Measurements from ENCODE around the gene APMAP.

Gene APMAP

DNA sequence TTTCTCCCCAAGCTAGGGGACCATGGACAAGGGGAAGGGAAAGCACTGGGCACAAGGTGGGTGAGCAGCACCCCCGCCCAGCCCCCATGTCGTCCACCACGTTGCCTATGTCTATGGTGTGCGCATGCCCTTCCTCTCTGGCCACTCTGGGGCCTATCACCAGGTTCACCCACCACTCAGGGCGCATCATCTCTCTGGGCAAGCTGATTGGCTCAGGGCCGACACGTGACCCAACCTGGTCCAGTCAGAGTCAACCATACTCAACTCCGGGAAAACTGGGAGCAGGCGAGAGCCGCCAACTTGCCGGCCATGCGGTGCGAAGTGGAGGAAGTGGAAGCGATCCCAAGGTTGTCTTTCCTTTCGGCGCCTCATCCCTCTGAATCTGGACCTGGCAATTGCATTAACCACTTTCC, 39.5 kb upstream of the APMAP start:
- Mint-ChIP-seq H3K4me1 (peaks cover 29 to 51% of the 10 kb centered on the region in 2 donors), H3K9me3 (no peaks in the 10 kb centered on the region), H3K27ac (no peak overlapping the region), H3K36me3 (peaks cover 9 to 21% of the 10 kb centered on the region in 2 donors), H3K27me3 (no peaks in the 10 kb centered on the region), H3K4me3 (no peak overlapping the region)
- DNase-seq (no peak), ATAC-seq (replicated peaks) (no peak)

DNA sequence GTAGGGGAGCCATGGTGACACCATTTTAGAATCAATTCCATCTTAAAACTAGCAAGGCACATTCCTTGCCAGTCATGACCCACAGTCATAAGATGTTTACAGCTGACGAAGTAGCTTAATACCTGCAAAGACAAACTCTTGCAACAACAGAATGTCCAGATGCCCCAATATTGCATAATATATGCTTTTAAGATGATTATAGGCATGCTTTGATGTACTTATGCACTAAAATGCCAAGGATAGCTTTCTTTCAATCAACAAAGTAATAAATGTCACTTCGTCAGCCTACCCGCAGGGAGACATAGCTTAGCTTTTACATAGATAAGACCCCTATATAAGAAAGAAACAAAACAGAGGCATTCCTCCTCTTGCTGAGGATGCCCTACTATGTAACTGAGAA, 38.7 kb upstream of the APMAP start:
- no peak overlapping the region for H3K27ac Mint-ChIP-seq
- H3K9me3 Mint-ChIP-seq, result no peaks in the 10 kb centered on the region
- no peaks in the 10 kb centered on the region for H3K27me3 Mint-ChIP-seq
- peaks cover 9 to 21% of the 10 kb centered on the region in 2 donors for H3K36me3 Mint-ChIP-seq
- DNase-seq (no peak), ATAC-seq (replicated peaks) (no peak)
- no peak overlapping the region for H3K4me3 Mint-ChIP-seq
- peaks cover 24 to 51% of the 10 kb centered on the region in 2 donors for H3K4me1 Mint-ChIP-seq

DNA sequence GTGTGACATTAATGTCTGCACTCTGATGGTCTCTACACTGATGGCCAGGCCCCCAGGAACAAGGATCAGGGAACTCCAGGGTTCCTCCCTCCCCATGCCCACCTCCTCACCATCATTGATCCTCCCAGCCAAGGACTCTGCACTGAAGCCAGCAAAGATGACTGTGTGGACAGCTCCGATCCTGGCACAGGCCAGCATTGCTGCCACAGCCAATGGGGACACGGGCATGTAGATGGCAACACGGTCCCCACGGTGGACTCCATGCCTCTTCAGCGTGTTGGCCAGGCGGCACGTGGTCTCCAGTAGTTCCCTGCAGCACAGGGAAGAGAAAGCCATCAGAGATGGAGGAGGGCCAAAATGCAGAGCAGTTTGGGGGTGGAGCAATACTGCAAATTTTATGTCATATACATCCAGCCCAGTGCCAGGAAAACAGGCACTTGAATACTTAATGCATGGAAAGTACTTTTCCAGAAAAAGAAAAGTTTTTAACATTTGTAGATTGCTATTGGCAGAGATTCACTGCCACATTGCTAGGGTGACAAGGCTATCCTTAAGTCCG, 38.2 kb upstream of the APMAP start:
- Mint-ChIP-seq H3K27ac (no peak overlapping the region), H3K4me1 (peaks cover 19 to 46% of the 10 kb centered on the region in 2 donors), H3K9me3 (no peaks in the 10 kb centered on the region), H3K27me3 (no peaks in the 10 kb centered on the region), H3K4me3 (no peak overlapping the region), H3K36me3 (peaks cover 9 to 21% of the 10 kb centered on the region in 2 donors)
- ATAC-seq (replicated peaks), result no peak
- DNase-seq, result no peak

DNA sequence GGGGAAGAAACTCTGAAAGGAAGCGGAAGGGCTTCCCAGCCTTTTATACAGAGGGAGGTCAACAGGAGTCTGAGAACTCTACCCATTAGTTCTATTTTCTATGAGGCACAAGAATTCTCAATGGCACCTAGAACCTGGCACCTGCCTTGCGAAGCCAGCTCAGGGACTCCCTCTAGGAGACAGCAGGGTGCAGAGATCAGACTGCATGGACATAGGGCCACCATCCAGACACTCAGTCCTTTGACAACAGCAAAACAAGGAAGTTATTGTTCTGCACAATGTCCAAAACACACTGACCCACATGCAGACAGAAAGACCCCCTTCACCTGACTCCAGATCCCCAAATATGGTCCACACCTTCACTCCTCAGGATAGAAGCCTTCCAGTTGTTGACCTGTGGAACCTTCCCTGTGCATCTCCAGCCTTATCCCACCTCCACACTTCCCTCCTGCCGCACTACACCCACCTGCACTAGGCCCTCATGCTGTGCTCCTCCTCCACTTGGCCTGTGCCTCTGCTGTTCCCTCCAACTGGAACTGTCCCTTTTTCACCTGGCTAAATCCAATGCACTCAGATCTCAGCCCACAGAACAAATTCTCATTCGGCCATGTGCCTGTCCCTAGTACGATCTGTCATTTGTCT, 37.6 kb upstream of the APMAP start:
- DNase-seq (no peak), ATAC-seq (replicated peaks) (no peak)
- Mint-ChIP-seq H3K4me1 (peaks cover 15 to 40% of the 10 kb centered on the region in 2 donors), H3K4me3 (no peak overlapping the region), H3K9me3 (no peaks in the 10 kb centered on the region), H3K27me3 (no peaks in the 10 kb centered on the region), H3K36me3 (peaks cover 9 to 21% of the 10 kb centered on the region in 2 donors), H3K27ac (no peak overlapping the region)

DNA sequence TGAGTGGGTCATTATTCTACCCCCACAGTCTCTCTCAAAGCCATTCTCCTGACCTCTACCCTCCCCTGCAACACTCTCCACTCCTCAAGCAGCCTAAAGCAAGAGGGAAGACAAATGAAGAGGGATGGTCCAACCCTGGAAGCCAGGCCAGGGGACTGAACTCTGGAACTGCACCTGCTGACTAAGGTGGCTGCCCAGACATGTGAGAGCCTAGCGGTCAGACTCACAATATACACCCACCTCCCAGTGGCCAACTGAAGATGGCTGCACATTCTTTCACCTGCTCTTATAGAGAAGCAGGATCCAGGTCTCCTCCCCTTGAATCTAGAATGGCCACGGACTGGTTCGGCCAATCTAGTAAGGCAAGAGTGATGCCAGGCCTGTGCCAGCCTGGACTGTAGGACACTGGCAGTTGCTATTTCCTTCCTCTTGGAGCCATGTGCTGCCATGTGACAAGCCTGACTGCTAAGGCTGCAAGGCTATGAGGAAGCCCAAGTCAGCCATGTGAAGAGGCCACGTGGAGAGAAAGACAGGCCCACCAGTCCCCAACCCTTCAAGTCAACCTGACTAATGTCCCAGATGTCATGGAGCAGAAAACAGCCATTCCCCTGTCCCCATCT, 33.5 kb upstream of the APMAP start:
- ATAC-seq (replicated peaks), result no peak
- Mint-ChIP-seq H3K4me3 (no peak overlapping the region), H3K27ac (peak overlapping the region; percentile 9), H3K36me3 (peaks cover 14 to 18% of the 10 kb centered on the region in 2 donors), H3K4me1 (peaks cover 17 to 34% of the 10 kb centered on the region in 2 donors), H3K27me3 (no peaks in the 10 kb centered on the region), H3K9me3 (no peaks in the 10 kb centered on the region)
- DNase-seq, result no peak

DNA sequence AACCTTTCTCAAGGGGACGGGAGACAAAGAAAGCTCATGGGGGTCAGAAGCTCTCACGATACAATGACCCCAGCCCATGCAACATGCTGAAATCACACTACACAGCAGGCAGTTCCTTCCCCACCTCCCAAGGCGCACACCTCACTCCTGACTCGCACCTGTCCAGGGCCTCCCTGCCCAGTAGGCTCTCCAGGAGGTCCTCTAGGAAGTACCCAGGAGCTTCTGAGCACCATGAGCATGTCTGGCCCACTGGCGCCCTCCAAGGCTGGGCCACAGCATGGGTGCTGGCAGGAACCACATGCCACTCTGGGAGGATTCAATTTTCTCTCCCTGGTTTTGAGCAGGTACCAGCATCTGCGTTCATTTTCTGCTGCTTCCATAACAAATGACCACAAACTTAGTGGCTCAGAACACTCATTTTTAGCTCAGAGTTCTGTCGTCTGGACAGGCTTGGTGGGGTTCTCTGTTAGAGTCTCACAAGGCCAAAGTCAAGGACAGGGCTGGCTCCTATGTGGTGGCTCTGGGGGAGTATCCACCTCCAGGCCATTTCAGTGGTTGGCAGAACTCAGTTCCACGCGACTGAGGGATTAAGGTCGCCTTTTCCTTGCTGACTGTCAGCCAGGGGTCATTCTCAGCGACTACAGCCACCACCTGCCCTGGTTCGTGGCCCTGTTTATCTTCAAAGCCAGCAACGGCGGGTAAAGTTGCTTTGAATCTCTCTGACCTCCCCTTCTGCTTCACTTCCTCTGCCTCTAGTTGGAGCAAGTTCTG, 32.7 kb upstream of the APMAP start:
- Mint-ChIP-seq H3K27ac (no peak overlapping the region), H3K36me3 (peaks cover 10 to 18% of the 10 kb centered on the region in 2 donors)

DNA sequence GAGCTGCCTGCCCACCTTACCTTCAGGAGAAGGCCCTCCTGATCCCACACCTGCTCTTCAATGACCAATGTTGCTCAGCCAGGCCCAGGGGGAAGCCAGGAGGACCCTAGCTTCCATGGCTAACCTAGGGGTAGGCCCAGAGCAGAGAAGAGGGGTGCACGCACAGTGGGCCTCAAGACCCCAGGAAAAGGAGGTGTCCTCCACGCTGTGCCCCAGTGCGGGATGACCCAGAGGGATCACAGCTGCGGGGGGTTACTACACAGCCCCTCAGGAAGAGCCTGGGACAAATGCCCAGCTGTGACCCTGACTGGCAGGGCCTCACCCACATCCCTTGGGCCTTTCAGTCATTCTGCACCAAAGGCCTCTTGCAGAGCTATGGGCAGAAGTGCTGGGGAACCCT, 31.6 kb upstream of the APMAP start:
- Mint-ChIP-seq H3K27ac (peak overlapping the region; percentile 37), H3K9me3 (no peaks in the 10 kb centered on the region), H3K4me1 (peaks cover 11 to 29% of the 10 kb centered on the region in 2 donors), H3K4me3 (no peak overlapping the region), H3K27me3 (no peaks in the 10 kb centered on the region), H3K36me3 (peaks cover 7 to 14% of the 10 kb centered on the region in 2 donors)
- DNase-seq (no peak), ATAC-seq (replicated peaks) (no peak)

More for the DNA sequence above, 32.7 kb upstream of the APMAP start:
- ATAC-seq (replicated peaks), result no peak
- Mint-ChIP-seq H3K4me1 (peaks cover 15 to 38% of the 10 kb centered on the region in 2 donors), H3K9me3 (no peaks in the 10 kb centered on the region), H3K4me3 (no peak overlapping the region), H3K27me3 (no peaks in the 10 kb centered on the region)
- DNase-seq, result no peak

DNA sequence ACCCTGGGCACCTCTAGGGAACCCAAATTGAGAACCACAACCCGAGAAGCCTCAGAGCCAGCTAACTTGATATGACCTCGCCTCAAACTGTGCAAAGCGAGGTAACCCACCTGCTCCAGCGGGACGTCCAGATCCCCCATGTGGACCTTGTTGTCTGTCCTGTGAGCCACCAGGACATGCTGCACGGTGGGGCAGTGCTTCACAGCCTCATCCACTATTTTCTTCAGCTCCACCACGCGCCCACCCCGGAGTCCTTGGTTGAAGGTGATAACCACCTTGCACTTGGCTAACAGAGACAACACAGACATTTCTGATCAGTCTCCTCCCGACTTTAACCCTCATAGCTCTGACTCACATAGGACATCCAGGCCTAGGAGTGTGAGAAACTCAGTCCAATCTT, 30.8 kb upstream of the APMAP start:
- Mint-ChIP-seq H3K4me1 (peaks cover 11 to 29% of the 10 kb centered on the region in 2 donors), H3K27me3 (no peaks in the 10 kb centered on the region), H3K9me3 (no peaks in the 10 kb centered on the region), H3K36me3 (peaks cover 6 to 14% of the 10 kb centered on the region in 2 donors), H3K4me3 (no peak overlapping the region), H3K27ac (no peak overlapping the region)
- ATAC-seq (replicated peaks), result no peak
- no peak for DNase-seq

DNA sequence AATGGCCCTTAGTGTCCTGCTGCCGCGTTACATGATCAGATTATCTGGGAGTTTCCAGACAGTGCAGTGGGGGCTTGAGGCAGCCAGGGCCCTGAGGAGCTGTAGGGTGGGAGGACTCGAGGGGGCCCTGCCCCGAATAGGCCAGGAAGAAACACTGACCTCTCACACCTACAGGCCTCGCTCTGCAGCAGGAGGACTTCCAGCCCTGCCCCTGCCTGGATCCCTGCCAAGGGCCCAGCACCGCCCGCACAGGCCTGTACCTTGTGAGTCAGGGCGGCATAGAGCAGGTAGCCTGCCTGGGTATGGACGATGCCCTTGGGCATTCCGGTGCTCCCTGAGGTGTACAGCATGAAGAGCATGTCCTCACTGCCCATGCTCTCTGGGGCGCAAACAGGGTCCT, 30.1 kb upstream of the APMAP start:
- DNase-seq, result no peak
- Mint-ChIP-seq H3K27me3 (no peaks in the 10 kb centered on the region), H3K4me1 (peaks cover 11 to 28% of the 10 kb centered on the region in 2 donors), H3K36me3 (peaks cover 7 to 20% of the 10 kb centered on the region in 2 donors), H3K27ac (no peak overlapping the region), H3K4me3 (no peak overlapping the region), H3K9me3 (no peaks in the 10 kb centered on the region)
- no peak for ATAC-seq (replicated peaks)

DNA sequence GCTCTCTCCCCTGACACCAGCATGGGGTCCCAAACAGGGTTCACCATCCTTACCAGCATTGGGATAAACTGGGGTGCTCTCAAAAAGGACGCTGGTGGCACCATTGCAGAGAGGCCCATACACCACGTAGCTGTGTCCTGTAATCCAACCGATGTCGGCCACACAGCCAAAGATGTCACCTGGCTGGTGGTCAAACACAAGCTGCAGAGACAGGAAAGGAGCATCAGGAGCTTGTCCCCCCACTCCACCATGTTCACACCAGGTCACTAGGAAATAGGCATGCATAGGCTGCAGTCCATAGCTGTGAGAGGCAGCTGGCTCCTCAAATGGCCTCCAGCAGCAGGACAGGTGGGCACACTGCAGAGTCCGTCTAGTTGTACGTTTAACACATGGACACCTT, 28.8 kb upstream of the APMAP start:
- Mint-ChIP-seq H3K27ac (no peak overlapping the region), H3K9me3 (no peaks in the 10 kb centered on the region), H3K36me3 (peaks cover 12 to 24% of the 10 kb centered on the region in 2 donors), H3K27me3 (no peaks in the 10 kb centered on the region), H3K4me1 (peaks cover 7 to 15% of the 10 kb centered on the region in 2 donors), H3K4me3 (no peak overlapping the region)
- no peak for DNase-seq
- ATAC-seq (replicated peaks), result no peak

DNA sequence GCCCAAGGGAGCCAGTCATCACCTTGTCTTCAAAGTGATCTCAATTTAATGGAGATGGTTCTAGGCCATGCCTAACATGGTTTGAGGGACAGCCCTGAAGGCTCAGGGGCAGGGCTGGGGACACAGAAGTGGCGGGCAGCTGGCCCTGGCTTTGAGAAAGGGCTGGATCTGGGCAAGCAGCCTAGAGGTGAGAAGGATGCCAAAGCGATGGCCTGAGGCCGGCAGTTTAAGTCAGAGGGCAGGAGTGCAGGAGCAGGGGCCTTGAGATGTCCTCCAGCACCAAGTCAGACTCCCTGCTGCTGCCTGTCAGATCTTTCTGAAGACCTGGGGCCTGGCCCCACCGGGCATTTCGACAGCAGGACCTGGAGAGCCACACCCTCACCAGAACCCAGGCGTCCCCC, 28.4 kb upstream of the APMAP start:
- Mint-ChIP-seq H3K27ac (no peak overlapping the region), H3K36me3 (peaks cover 12 to 24% of the 10 kb centered on the region in 2 donors), H3K27me3 (no peaks in the 10 kb centered on the region), H3K4me1 (peaks cover 6 to 13% of the 10 kb centered on the region in 2 donors), H3K4me3 (no peak overlapping the region), H3K9me3 (no peaks in the 10 kb centered on the region)
- ATAC-seq (replicated peaks) (no peak), DNase-seq (no peak)

DNA sequence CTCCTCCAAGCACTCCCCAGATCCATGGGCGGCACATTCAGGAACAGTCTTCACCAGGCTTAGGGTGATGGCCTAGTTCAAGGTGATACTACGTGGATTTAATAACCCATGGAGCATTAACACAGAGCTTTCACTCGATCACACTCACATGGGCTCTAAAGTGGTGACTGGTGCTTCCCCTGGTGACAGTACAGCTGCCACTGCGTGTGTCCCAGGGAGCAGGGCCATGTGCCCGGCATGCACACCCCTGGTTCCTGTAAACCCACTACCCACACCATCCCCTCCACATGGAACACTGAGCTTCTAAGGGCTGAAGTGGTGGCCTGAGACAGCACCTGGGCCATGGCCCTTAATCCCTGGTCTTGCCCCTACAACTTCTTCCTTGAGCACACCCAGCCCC, 27.8 kb upstream of the APMAP start:
- Mint-ChIP-seq H3K27me3 (no peaks in the 10 kb centered on the region), H3K4me3 (no peak overlapping the region), H3K36me3 (peaks cover 12 to 24% of the 10 kb centered on the region in 2 donors), H3K9me3 (no peaks in the 10 kb centered on the region), H3K4me1 (peaks cover 6 to 13% of the 10 kb centered on the region in 2 donors), H3K27ac (peak overlapping the region; percentile 62)
- no peak for ATAC-seq (replicated peaks)
- DNase-seq, result no peak

DNA sequence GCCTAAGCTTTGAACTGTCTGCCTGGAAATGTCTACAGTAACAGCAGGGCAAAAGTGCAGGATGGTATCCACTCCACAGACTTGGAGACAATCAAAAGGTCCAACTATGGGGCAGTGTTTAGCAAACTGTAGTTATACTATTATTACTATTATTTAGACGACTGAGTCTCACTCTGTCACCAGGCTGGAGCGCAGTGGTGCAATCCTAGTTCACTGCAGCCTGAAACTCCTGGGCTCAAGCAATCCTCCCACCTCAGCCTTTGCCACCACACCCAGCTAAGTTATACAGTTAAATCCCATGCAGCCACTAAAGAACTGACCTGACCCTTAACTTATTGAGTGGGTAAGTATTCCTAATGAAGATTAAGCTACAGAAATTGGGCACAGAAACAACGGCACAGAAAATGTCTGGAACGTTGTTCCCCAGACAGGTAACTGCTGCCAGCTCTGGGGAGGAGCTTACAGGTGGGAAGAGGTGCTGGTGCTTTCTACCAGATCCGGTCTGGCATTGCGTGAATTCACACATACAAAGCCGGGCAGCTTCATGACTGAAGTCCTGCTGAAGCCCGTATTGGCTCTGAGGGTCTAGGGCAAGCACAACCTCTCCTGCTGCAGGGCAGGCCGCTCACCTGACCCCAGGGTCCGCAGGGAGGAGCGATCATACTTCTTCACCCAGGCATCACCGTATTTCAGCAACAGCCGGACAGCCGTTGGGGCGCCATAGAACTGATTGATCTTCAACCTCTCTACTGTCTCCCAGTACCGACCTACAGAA, 27.0 kb upstream of the APMAP start:
- H3K4me1 Mint-ChIP-seq, result peaks cover 5 to 11% of the 10 kb centered on the region in 2 donors
- ATAC-seq (replicated peaks) (no peak), DNase-seq (no peak)
- H3K9me3 Mint-ChIP-seq, result no peaks in the 10 kb centered on the region
- no peak overlapping the region for H3K4me3 Mint-ChIP-seq
- no peak overlapping the region for H3K27ac Mint-ChIP-seq
- H3K36me3 Mint-ChIP-seq, result peaks cover 12 to 23% of the 10 kb centered on the region in 2 donors
- H3K27me3 Mint-ChIP-seq, result no peaks in the 10 kb centered on the region

DNA sequence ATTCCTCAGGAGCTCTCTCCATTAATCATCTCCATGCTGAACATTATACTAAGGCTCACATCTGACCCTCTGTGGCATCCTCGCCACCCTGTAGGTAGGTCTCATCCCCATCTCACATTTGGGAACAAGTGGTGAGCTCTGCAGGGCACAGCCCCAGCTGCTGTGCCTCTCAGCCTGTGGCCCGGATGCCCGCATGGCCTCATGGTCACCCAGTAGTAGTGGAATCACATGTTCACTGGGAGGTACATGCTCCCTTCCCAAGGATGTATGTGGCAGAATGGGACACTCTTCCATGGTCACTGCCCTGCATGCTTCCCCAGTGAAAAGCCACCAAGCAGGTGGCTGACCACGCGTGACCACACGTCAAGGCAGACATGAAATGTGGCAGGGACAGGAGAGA, 26.3 kb upstream of the APMAP start:
- H3K9me3 Mint-ChIP-seq, result no peaks in the 10 kb centered on the region
- no peak overlapping the region for H3K27ac Mint-ChIP-seq
- DNase-seq (no peak), ATAC-seq (replicated peaks) (no peak)
- H3K27me3 Mint-ChIP-seq, result no peaks in the 10 kb centered on the region
- H3K4me3 Mint-ChIP-seq, result no peak overlapping the region
- H3K36me3 Mint-ChIP-seq, result peaks cover 14 to 25% of the 10 kb centered on the region in 2 donors
- peaks cover 4 to 9% of the 10 kb centered on the region in 2 donors for H3K4me1 Mint-ChIP-seq

Measured in stimulated activated naive B cell treated with anti-CD40 and anti-IgM and Interleukin-4, amounts not matched to agents 10 μg/mL and 1 μg/mL and 100 μg/mL, for 72 hours (primary cell).